ENCODE measurements around the gene NCK1.
"Not testable (repeated sequence)": the region's sequence is repeated elsewhere in the genome, so short reads cannot be mapped to it uniquely, and the experiment has no call there.

The NCK1 gene

DNA sequence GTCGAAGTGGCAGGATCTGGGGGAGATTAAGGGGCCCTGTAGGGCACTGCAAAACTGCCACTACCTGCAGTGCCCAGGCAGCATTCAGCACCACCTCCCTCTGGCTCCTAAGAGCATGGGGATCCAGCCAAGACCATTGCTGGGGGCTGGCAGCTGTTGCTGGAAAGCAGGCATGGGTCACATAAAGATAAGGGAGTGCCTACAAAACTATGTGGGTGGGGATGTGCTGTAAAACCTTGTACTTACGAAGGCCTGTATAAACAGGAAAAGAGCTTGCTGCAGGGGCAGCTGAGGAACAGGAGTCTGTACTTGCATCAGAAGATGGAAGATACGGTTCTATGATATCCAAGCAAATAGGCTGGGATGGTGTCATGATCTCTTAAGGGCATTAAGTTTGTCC lies 122.8 kb downstream of the NCK1 start:
- DNase-seq (ENCODE audit: low read depth, low spot score): no peak

DNA sequence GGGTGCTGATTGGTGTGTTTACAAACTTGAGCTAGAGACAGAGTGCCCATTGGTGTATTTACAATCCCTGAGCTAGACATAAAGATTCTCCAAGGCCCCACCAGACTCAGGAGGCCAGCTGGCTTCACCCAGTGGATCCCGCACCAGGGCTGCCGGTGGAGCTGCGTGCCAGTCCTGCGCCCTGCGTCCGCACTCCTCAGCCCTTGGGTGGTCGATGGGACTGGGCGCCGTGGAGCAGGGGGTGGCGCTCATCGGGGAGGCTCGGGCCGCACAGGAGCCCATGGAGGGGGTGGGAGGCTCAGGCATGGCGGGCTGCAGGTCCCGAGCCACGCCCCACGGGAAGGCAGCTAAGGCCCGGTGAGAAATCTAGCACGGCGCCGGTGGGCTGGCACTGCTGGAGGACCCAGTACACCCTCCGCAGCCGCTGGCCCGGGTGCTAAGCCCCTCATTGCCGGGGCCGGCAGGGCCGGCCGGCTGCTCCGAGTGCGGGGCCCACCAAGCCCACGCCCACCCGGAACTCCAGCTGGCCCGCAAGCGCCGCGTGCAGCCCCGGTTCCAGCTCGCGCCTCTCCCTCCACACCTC lies 125.5 kb downstream of the NCK1 start:
- DNase-seq (ENCODE audit: low read depth, low spot score): not testable (repeated sequence)

GRCh38 chr3:136988651-136989050 lies 126.6 kb downstream of the NCK1 start:
- DNase-seq (ENCODE audit: low read depth, low spot score): no peak

DNA sequence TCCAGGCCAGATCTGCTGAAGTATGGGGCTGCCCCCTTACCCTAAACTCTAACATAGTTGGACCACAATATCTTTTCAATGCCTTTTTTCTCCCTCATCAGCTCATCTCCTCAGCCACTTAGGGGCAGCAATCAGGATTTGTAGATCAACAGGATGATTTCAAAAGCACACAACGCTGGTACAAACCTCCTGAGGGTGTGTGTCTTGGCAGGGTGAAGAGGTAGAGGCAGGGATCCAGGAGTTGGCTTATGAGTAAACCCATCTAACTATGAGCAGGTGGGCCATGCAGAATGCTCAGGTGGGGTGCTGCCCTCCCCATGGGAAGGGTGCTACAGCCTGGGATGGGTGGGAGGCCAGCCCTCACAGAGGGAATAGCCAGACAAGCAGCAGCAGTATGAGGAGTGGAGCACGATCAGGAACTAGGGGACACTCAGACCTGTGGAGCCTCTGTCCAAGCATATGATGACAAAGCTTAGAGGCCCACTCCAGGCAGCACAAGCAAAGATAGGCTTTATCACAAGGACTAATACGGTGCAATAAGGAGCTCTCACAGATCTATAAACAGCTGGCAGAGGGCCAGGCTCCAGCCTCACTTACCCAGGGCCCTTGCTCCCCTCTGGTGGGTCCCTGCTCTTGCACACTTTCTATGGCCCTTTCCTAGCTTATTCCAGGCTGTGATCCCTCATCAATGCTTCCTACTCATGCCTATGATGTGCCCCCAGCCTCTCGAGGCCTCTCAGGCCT lies 127.9 kb downstream of the NCK1 start:
- no peak for DNase-seq (ENCODE audit: low read depth, low spot score)

GRCh38 chr3:136990826-136991225 lies 128.8 kb downstream of the NCK1 start:
- DNase-seq (ENCODE audit: low read depth, low spot score): no peak

DNA sequence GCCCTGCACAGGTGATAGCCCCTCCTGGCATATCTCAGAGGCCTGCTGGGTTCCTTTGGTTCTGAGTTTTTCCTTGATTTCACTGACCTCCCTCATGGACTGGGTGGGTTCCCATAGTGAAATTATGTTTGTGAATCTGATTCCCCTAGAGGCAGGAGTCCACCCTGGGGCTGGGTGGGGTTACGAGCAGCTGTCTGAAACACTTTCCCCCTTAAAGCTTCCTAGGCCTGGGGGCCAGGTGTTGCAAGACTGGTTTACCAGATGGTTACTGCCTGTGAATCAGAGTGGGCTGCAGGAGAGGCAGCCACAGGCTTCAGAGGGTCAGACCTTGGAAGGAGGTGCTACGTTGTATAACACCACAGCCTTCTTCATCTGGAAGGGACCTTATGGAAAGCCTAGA lies 130.1 kb downstream of the NCK1 start:
- DNase-seq (ENCODE audit: low read depth, low spot score): no peak

DNA sequence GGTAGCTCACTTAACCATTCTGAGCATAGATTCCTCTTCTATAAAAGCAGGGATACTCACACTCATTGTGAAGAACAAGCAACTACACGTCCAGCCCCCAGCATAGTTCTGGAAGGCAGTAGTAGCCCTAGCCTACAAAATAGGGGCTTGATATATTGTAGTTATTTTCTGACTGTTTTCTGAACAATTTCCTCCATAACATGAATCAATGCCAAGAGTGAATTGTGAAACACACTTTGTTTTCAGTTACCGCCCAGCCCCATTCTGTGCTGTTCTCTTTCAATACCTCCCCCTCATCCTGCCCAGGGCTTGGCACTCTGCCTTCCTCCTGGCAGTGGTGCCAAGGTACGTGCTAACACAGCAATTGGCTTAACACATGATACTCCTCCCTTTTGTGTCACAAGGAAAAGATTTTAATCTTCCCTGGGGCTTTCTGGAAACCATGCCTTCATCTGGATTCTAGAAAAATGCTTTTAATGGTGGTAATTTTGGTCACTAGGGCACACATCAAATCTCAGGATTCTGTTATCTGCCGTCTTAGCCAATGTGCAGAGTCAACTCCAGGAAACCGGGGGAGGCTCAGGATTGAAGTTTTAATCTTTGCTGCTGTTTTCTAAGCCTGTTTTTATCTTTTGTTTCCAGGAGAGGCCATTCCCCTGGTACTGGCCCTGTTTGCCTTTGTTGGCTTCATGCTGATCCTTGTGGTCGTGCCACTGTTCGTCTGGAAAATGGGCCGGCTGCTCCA lies 132.9 kb downstream of the NCK1 start:
- DNase-seq (ENCODE audit: low read depth, low spot score): no peak

DNA sequence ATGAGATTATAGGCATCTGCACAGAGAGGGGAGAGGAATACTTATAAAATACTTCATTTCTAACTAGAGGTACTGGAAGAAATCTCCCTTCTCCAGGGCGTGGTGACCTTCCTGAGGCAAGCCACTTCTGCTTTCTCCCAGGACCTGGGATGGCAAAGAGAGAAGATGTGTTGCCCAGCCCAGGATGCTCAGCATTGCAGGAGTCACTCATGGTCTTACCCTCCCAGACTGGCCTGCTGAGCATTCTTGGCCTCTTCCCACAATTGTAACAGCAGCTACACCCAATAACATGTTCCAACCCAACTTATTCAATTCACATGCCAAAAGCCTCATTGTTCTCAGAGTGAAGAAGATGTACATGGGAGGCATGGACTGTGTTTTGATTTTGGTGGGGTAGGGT lies 133.6 kb downstream of the NCK1 start:
- DNase-seq (ENCODE audit: low read depth, low spot score): no peak
